Endothelial cell of umbilical vein (primary cell): ENCODE results near the gene SP8. TPM values are rescaled to one million over a fixed set of nuclear protein-coding genes. Genes with fewer than 3 reads are reported as not detected.
A peak's percentile ranks its signal among the peaks of the same experiment; 100 is the strongest.

ENCODE experiments used
- BruUV-seq: library from RNA; stranded (reverse); fragments of 400-500 nt; replicated peaks from 2 replicates; lab custom pipeline; 2021; lab: Mats Ljungman, UMichigan
- CTCF ChIA-PET: fragments of 300-600, 350-600 bp; sonication (Branson Sonifier 250); formaldehyde crosslinking; loops from one replicate; lab custom pipeline; 2021; ENCODE audit warnings: antibody characterized with exemption, inconsistent platforms; lab: Charles Lee
- POLR2A ChIA-PET: fragments of 300-600, 350-600 bp; sonication (Branson Sonifier 250); formaldehyde crosslinking; loops from one replicate; lab custom pipeline; 2021; ENCODE audit warnings: antibody characterized with exemption, inconsistent platforms; lab: Charles Lee
- DNase-seq: peaks from one replicate; pipeline ENCODE4 v3.0.0-alpha.2; 2011; ENCODE audit warnings: low read depth, low spot score
- FAIRE-seq: peaks from 2 replicates; lab custom pipeline; 2011; peaks lifted over from hg19 to GRCh38; lab: Jason Lieb, UNC
- H2AFZ ChIP-seq: 2 replicates; pipeline ENCODE4 v1.6.0; 2012; ENCODE audit warnings: low read depth, low read length, control low read depth, inconsistent platforms
- H3K27ac ChIP-seq: 2 replicates; pipeline ENCODE4 v1.5.1; 2011; ENCODE audit warnings: low read depth, mild to moderate bottlenecking, control low read depth, low read length, moderate library complexity; ENCODE audit not compliant: insufficient read depth
- H3K27me3 ChIP-seq, 2 experiments: 2 replicates each; pipeline versions ENCODE4 v1.6.0 to v1.6.1; 2011; ENCODE audit warnings: low read length in 2 of 2, mixed read lengths in 1 of 2; ENCODE audit not compliant: control insufficient read depth in 2 of 2, insufficient read depth in 2 of 2
- H3K36me3 ChIP-seq, 2 experiments: 2 replicates in 1 of 2; 3 replicates in 1 of 2; pipeline ENCODE4 v1.5.1; 2011; ENCODE audit warnings: low read length in 2 of 2, mild to moderate bottlenecking in 1 of 2, moderate library complexity in 1 of 2; ENCODE audit not compliant: control insufficient read depth in 2 of 2, insufficient read depth in 2 of 2; ENCODE audit errors: extremely low read depth in 1 of 2
- H3K4me1 ChIP-seq: 3 replicates; pipeline ENCODE4 v1.5.1; 2011; ENCODE audit warnings: mild to moderate bottlenecking, low read length; ENCODE audit not compliant: control insufficient read depth, insufficient read depth; ENCODE audit errors: extremely low read depth
- H3K4me2 ChIP-seq: 2 replicates; pipeline ENCODE4 v1.6.1; 2011; ENCODE audit warnings: low read length, control low read depth, mixed read lengths; ENCODE audit not compliant: insufficient read depth
- H3K4me3 ChIP-seq, 3 experiments: fragments of 200-600 bp in 1 of 3; sonication (generic), shearing (Covaris generic) in 1 of 3; replicated peaks in 1 of 3; 2 replicates each; pipeline ENCODE4 v1.5.1; 2011 to 2016; ENCODE audit warnings: control low read depth in 3 of 3, low read length in 3 of 3, mild to moderate bottlenecking in 2 of 3, inconsistent platforms in 1 of 3, low read depth in 1 of 3, moderate library complexity in 1 of 3; ENCODE audit not compliant: insufficient read depth in 1 of 3
- H3K79me2 ChIP-seq: 2 replicates; pipeline ENCODE4 v1.6.0; 2012; ENCODE audit warnings: low read length, inconsistent platforms; ENCODE audit not compliant: control insufficient read depth, insufficient read depth
- H3K9ac ChIP-seq: replicated peaks from 2 replicates; pipeline ENCODE3; 2011; ENCODE audit warnings: low read length, control low read depth; ENCODE audit not compliant: insufficient read depth; ENCODE audit errors: extremely low read depth
- H3K9me1 ChIP-seq: replicated peaks from 3 replicates; pipeline ENCODE4 v1.6.0; 2011; ENCODE audit warnings: mild to moderate bottlenecking, low read length; ENCODE audit not compliant: control insufficient read depth, insufficient read depth; ENCODE audit errors: extremely low read depth
- H3K9me3 ChIP-seq: replicated peaks from 2 replicates; pipeline ENCODE4 v1.5.1; 2012; ENCODE audit warnings: low read length, inconsistent platforms; ENCODE audit not compliant: control insufficient read depth, insufficient read depth
- H4K20me1 ChIP-seq: replicated peaks from 2 replicates; pipeline ENCODE3; 2011; ENCODE audit warnings: mild to moderate bottlenecking, low read length; ENCODE audit not compliant: control insufficient read depth, insufficient read depth; ENCODE audit errors: extremely low read depth
- EZH2 ChIP-seq: IDR thresholded peaks from 2 replicates; pipeline ENCODE4 v1.6.1; 2012; ENCODE audit warnings: borderline replicate concordance, low read depth, mild to moderate bottlenecking, moderate library complexity, low read length, inconsistent platforms; ENCODE audit not compliant: severe bottlenecking
- FOS ChIP-seq: IDR thresholded peaks from 2 replicates; pipeline ENCODE4 v1.6.1; 2011; ENCODE audit warnings: mild to moderate bottlenecking, low read length, moderate library complexity, borderline replicate concordance; ENCODE audit not compliant: insufficient read depth
- GATA2 ChIP-seq: IDR thresholded peaks from 2 replicates; pipeline ENCODE4 v1.7.0; 2011; ENCODE audit warnings: low read depth, mild to moderate bottlenecking, moderate library complexity, mixed read lengths, low read length; ENCODE audit not compliant: insufficient read length, insufficient read depth
- JUN ChIP-seq: IDR thresholded peaks from 2 replicates; pipeline ENCODE4 v1.6.1; 2011; ENCODE audit warnings: borderline replicate concordance, low read depth; ENCODE audit not compliant: insufficient read length, insufficient read depth
- MYC ChIP-seq: IDR thresholded peaks from one replicate; pipeline ENCODE4 v1.6.1; 2011; ENCODE audit warnings: mild to moderate bottlenecking, low read depth, low read length
- POLR2A ChIP-seq: IDR thresholded peaks from 2 replicates; pipeline ENCODE4 v1.6.1; 2012; ENCODE audit warnings: low read depth, mild to moderate bottlenecking, control low read depth, low read length
- POLR2AphosphoS5 ChIP-seq: IDR thresholded peaks from 2 replicates; pipeline ENCODE4 v1.6.1; 2012; ENCODE audit warnings: low read depth, mild to moderate bottlenecking, control low read depth, low read length, moderate library complexity; ENCODE audit not compliant: insufficient read depth
- dilution Hi-C: fragments of 300-500 bp; cut with MboI; formaldehyde crosslinking; loops from one replicate; pipeline ENCODE4 v1.15.0; 2019; ENCODE audit warnings: low sequenced_read_pairs; ENCODE audit not compliant: extremely low pct_ligation_motif_present
- intact Hi-C: fragments of 100-400 bp; cut with micrococcal nuclease; formaldehyde crosslinking; loops from one replicate; pipeline ENCODE4 v1.10.0; 2022
- polyA plus RNA-seq, 4 experiments: library from polyadenylated mRNA; depleted of rRNA in 3 of 4; stranded (reverse) in 3 of 4; unstranded in 1 of 4; fragments of >200 nt; gene quantifications; 2 replicates each; pipeline versions ENCODE4 v1.2.1 to v1.2.3, GENCODE V29; 2011 to 2012; ENCODE audit warnings: missing spikeins in 1 of 4
- total RNA-seq: library from RNA; stranded (reverse); gene quantifications from 2 replicates; pipeline ENCODE4 v1.2.3, GENCODE V29; 2021
- TF ChIP-seq, protein P1 (sequence below), 2 donors: IDR thresholded peaks; 1 replicate in 1 of 2; 2 replicates in 1 of 2; pipeline ENCODE4 v1.5.1; 2011; ENCODE audit warnings: low read length in 2 of 2, mild to moderate bottlenecking in 2 of 2, moderate library complexity in 2 of 2, control low read depth in 1 of 2, inconsistent platforms in 1 of 2, low read depth in 1 of 2; ENCODE audit not compliant: insufficient read depth in 1 of 2; ENCODE audit errors: extremely low read depth in 1 of 2
- TF ChIP-seq, protein P2 (sequence below): IDR thresholded peaks from 2 replicates; pipeline ENCODE4 v1.6.1; 2011; ENCODE audit not compliant: insufficient read depth, insufficient read length

Gene SP8
- total and polyA plus RNA-seq, 2 donors (not counting 3 experiments of a cell fraction or from before 2014, with no cell fraction given): 0.38 to 0.92 TPM

DNA sequence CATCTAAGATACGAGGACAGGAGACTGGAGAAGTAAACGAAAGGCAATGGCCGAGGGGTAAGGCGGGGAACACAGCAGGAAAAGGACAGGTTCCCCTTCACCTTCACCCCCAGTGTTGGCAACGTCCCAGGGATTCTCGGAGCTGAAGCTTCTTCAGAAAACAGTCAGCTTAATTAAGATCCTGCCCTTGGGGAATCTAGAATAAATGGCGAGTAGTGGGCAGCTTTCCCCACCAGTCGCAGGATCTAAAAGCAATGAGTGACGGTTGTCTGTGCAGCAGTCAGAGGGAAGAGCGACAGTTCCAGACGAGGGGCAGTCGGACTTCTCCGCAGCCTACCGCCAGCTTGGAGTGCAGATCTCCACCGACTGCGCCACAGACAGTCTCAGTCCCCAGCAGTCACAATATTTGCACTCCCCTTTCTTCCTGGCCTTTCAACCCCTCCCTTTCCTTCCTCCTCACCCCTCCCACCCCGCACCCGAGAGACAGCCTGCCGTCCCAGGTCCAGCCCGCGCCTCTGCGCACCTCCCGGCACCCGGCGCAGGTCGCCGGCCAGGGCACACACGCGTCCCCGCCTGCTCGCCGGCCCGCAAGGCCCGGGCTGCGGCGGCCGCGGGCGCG, 10.9 kb upstream of the SP8 start:
- ChIA-PET POLR2A (no interaction called here), CTCF (interaction anchor here (1.1 to 1.8 kb wide), 4 partner anchors 10 to 457 kb away, joined by 3 to 6 read pairs (median 4); no protein-coding TSS in a partner anchor)
- Histone ChIP-seq H3K4me3 (peak overlapping the region in 2 of 3 experiments; percentile 33 to 38), H4K20me1 (no peaks in the 10 kb centered on the region), H2AFZ (peak overlapping the region; percentile 59), H3K4me1 (peaks cover 6% of the 10 kb centered on the region), H3K36me3 (no peaks in the 10 kb centered on the region), H3K79me2 (no peaks in the 10 kb centered on the region), H3K27me3 (peaks cover 59 to 76% of the 10 kb centered on the region in 2 experiments), H3K4me2 (peak overlapping the region; percentile 51), H3K9me1 (no peaks in the 10 kb centered on the region), H3K9ac (no peak overlapping the region), H3K27ac (no peak overlapping the region), H3K9me3 (no peaks in the 10 kb centered on the region)
- DNase-seq (no peak), FAIRE-seq (no peak)
- dilution Hi-C loops: no loop called here
- TF ChIP-seq MYC: no peak
- TF ChIP-seq POLR2A: peak; percentile 24
- TF ChIP-seq JUN: no peak
- TF ChIP-seq GATA2: no peak
- TF ChIP-seq, protein P1, sequence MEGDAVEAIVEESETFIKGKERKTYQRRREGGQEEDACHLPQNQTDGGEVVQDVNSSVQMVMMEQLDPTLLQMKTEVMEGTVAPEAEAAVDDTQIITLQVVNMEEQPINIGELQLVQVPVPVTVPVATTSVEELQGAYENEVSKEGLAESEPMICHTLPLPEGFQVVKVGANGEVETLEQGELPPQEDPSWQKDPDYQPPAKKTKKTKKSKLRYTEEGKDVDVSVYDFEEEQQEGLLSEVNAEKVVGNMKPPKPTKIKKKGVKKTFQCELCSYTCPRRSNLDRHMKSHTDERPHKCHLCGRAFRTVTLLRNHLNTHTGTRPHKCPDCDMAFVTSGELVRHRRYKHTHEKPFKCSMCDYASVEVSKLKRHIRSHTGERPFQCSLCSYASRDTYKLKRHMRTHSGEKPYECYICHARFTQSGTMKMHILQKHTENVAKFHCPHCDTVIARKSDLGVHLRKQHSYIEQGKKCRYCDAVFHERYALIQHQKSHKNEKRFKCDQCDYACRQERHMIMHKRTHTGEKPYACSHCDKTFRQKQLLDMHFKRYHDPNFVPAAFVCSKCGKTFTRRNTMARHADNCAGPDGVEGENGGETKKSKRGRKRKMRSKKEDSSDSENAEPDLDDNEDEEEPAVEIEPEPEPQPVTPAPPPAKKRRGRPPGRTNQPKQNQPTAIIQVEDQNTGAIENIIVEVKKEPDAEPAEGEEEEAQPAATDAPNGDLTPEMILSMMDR (IDR thresholded peaks at IDR 0.05; ENCODE audit: extremely low read depth in 1 of 2, insufficient read depth in 1 of 2, low read depth in 1 of 2, low read length in 2 of 2): no peak
- TF ChIP-seq FOS: no peak
- peak; percentile 75 for TF ChIP-seq EZH2
- TF ChIP-seq POLR2AphosphoS5: no peak
- TF ChIP-seq, protein P2, sequence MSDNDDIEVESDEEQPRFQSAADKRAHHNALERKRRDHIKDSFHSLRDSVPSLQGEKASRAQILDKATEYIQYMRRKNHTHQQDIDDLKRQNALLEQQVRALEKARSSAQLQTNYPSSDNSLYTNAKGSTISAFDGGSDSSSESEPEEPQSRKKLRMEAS: no peak
- no TSS peak for BruUV-seq
- intact Hi-C loops: no loop called here
